IMR-90 (cell line): ENCODE results near the gene WDR90. TPM values are rescaled to one million over a fixed set of nuclear protein-coding genes. Genes with fewer than 3 reads are reported as not detected.

ENCODE experiments used
- ATAC-seq: fragments of 200-7000 bp; cut with Tn5 transposase; 2 replicates; pipeline ENCODE4 v1.9.1; 2020; ENCODE audit warnings: low read depth, mild to moderate bottlenecking, moderate library complexity
- BruUV-seq: library from RNA; stranded (reverse); fragments of 400-500 nt; replicated peaks from 2 replicates; lab custom pipeline; 2021; lab: Mats Ljungman, UMichigan
- CTCF ChIA-PET: fragments of 300-600 bp; formaldehyde crosslinking; extraction: SDS; loops from one replicate; lab custom pipeline; 2021; ENCODE audit warnings: antibody characterized with exemption; lab: Yijun Ruan, JAX
- POLR2A ChIA-PET: fragments of 300-600 bp; sonication (Branson Sonifier 250); formaldehyde crosslinking; loops from one replicate; lab custom pipeline; 2022; ENCODE audit warnings: antibody characterized with exemption; ENCODE audit not compliant: unreplicated experiment; lab: Charles Lee
- DNase-seq: peaks from one replicate; pipeline ENCODE4 v3.0.0; 2013
- H2AFZ ChIP-seq: replicated peaks from 2 replicates; pipeline ENCODE3; 2013; ENCODE audit warnings: low read length, mild to moderate bottlenecking; ENCODE audit not compliant: poor library complexity
- H2AK5ac ChIP-seq: 2 replicates; pipeline ENCODE4 v1.6.1; 2013; ENCODE audit warnings: low read depth, low read length, inconsistent platforms
- H2AK9ac ChIP-seq: replicated peaks from 2 replicates; pipeline ENCODE3; 2013; ENCODE audit warnings: mild to moderate bottlenecking, low read depth, low read length, moderate library complexity; ENCODE audit not compliant: poor library complexity
- H2BK120ac ChIP-seq: 2 replicates; pipeline ENCODE4 v1.6.1; 2013; ENCODE audit warnings: low read depth, low read length, inconsistent platforms
- H2BK15ac ChIP-seq: 3 replicates; pipeline ENCODE4 v1.6.1; 2013; ENCODE audit warnings: low read depth, low read length, inconsistent platforms
- H2BK20ac ChIP-seq: 2 replicates; pipeline ENCODE4 v1.6.1; 2013; ENCODE audit warnings: low read depth, mild to moderate bottlenecking, inconsistent platforms, low read length, moderate library complexity
- H2BK5ac ChIP-seq: 2 replicates; pipeline ENCODE4 v1.6.1; 2013; ENCODE audit warnings: mild to moderate bottlenecking, low read depth, low read length, inconsistent platforms; ENCODE audit not compliant: poor library complexity, severe bottlenecking
- H3K14ac ChIP-seq: replicated peaks from 2 replicates; pipeline ENCODE4 v1.6.1; 2013; ENCODE audit warnings: low read depth, low read length, inconsistent platforms
- H3K18ac ChIP-seq: 2 replicates; pipeline ENCODE4 v1.6.1; 2013; ENCODE audit warnings: low read depth, low read length, control low read depth
- H3K23ac ChIP-seq: 2 replicates; pipeline ENCODE4 v1.6.1; 2013; ENCODE audit warnings: low read depth, low read length, inconsistent platforms
- H3K27ac ChIP-seq: 2 replicates; pipeline ENCODE4 v1.5.1; 2013; ENCODE audit warnings: mild to moderate bottlenecking, control low read depth, low read length; ENCODE audit not compliant: insufficient read depth
- H3K27me3 ChIP-seq: 2 replicates; pipeline ENCODE4 v1.6.1; 2013; ENCODE audit warnings: low read length; ENCODE audit not compliant: control insufficient read depth, insufficient read depth
- H3K36me3 ChIP-seq: 2 replicates; pipeline ENCODE4 v1.6.1; 2013; ENCODE audit warnings: low read length, mixed read lengths; ENCODE audit not compliant: control insufficient read depth, insufficient read depth
- H3K4ac ChIP-seq: 2 replicates; pipeline ENCODE4 v1.6.1; 2013; ENCODE audit warnings: low read depth, low read length, inconsistent platforms
- H3K4me1 ChIP-seq: 2 replicates; pipeline ENCODE4 v1.6.1; 2013; ENCODE audit warnings: low read length, mixed read lengths; ENCODE audit not compliant: control insufficient read depth, insufficient read depth
- H3K4me2 ChIP-seq: 2 replicates; pipeline ENCODE4 v1.6.1; 2013; ENCODE audit warnings: low read depth, mild to moderate bottlenecking, control low read depth, low read length, moderate library complexity
- H3K4me3 ChIP-seq: 2 replicates; pipeline ENCODE4 v1.5.1; 2013; ENCODE audit warnings: low read depth, mild to moderate bottlenecking, control low read depth, low read length, moderate library complexity; ENCODE audit not compliant: insufficient read depth
- H3K56ac ChIP-seq: 2 replicates; pipeline ENCODE4 v1.6.1; 2013; ENCODE audit warnings: low read length, inconsistent platforms; ENCODE audit not compliant: insufficient read depth; ENCODE audit errors: extremely low read depth
- H3K79me1 ChIP-seq, 2 experiments: 2 replicates each; pipeline ENCODE4 v1.6.1; 2013; ENCODE audit warnings: low read length in 2 of 2, inconsistent platforms in 1 of 2, low read depth in 1 of 2
- H3K9ac ChIP-seq: 2 replicates; pipeline ENCODE4 v1.6.1; 2013; ENCODE audit warnings: low read depth, low read length, control low read depth
- H3K9me1 ChIP-seq: 2 replicates; pipeline ENCODE4 v1.6.1; 2013; ENCODE audit warnings: low read length, inconsistent platforms; ENCODE audit not compliant: insufficient read depth
- H3K9me3 ChIP-seq: 2 replicates; pipeline ENCODE4 v1.6.1; 2013; ENCODE audit warnings: low read length; ENCODE audit not compliant: control insufficient read depth, insufficient read depth
- H4K20me1 ChIP-seq: 2 replicates; pipeline ENCODE4 v1.6.1; 2013; ENCODE audit warnings: low read length, inconsistent platforms; ENCODE audit not compliant: insufficient read depth
- H4K5ac ChIP-seq: 2 replicates; pipeline ENCODE4 v1.6.1; 2013; ENCODE audit warnings: mild to moderate bottlenecking, low read depth, low read length, control low read depth
- H4K8ac ChIP-seq, 2 experiments: 2 replicates each; pipeline ENCODE4 v1.6.1; 2013; ENCODE audit warnings: low read depth in 2 of 2, low read length in 2 of 2, control low read depth in 1 of 2, inconsistent platforms in 1 of 2
- H4K91ac ChIP-seq: 2 replicates; pipeline ENCODE4 v1.6.1; 2013; ENCODE audit warnings: low read depth, low read length, inconsistent platforms; ENCODE audit not compliant: insufficient read depth
- BHLHE40 ChIP-seq: fragments of 150-350 bp; IDR thresholded peaks from 2 replicates; pipeline ENCODE4 v1.6.1; 2016; ENCODE audit warnings: mild to moderate bottlenecking, low read depth, low read length
- CEBPB ChIP-seq: IDR thresholded peaks from 2 replicates; pipeline ENCODE4 v1.6.1; 2012; ENCODE audit warnings: low read depth, low read length, improper control_type of control experiment
- MAZ ChIP-seq: IDR thresholded peaks from 2 replicates; pipeline ENCODE4 v1.6.1; 2012; ENCODE audit warnings: low read depth, mild to moderate bottlenecking, low read length, improper control_type of control experiment, moderate library complexity, borderline replicate concordance
- RCOR1 ChIP-seq: IDR thresholded peaks from 2 replicates; pipeline ENCODE4 v1.6.1; 2012; ENCODE audit warnings: mild to moderate bottlenecking, low read length, improper control_type of control experiment; ENCODE audit not compliant: insufficient replicate concordance
- RFX5 ChIP-seq: IDR thresholded peaks from 2 replicates; pipeline ENCODE4 v1.8.0; 2012; ENCODE audit warnings: low read depth, mild to moderate bottlenecking, low read length, moderate library complexity
- WGBS, 2 experiments: methylation state at CpG; one replicate each; pipeline versions ENCODE4 v1.1.5 to v1.1.7; 2013; ENCODE audit warnings: missing lambda C conversion rate in 2 of 2; ENCODE audit not compliant: insufficient read length in 1 of 2; ENCODE audit errors: extremely low coverage in 2 of 2; 5-methylcytosine and 5-hydroxymethylcytosine counted together
- dilution Hi-C: fragments of 300-500 bp; cut with HindIII; formaldehyde crosslinking; loops from one replicate; pipeline ENCODE4 v1.14.3; 2018; ENCODE audit warnings: low sequenced_read_pairs; ENCODE audit not compliant: unreplicated experiment
- in situ Hi-C: fragments of 300-500 bp; cut with MboI; formaldehyde crosslinking; loops from 3 replicates; pipeline ENCODE4 v1.14.3; 2019; ENCODE audit warnings: low sequenced_read_pairs, inconsistent platforms, mixed read lengths
- intact Hi-C: fragments of 100-400 bp; cut with micrococcal nuclease; formaldehyde crosslinking; loops from 2 replicates; pipeline ENCODE4 v1.10.0; 2022
- polyA plus RNA-seq, 3 experiments: library from polyadenylated mRNA; depleted of rRNA; stranded (reverse); fragments of >200 nt; gene quantifications; 2 replicates each; pipeline ENCODE4 v1.2.3, GENCODE V29; 2012; ENCODE audit warnings: low replicate concordance in 1 of 3
- total RNA-seq: library from RNA; depleted of rRNA; stranded (reverse); fragments of >200 nt; gene quantifications from 2 replicates; pipeline ENCODE4 v1.2.3, GENCODE V29; 2012
- TF ChIP-seq, protein P1 (sequence below): fragments of 150-350 bp; IDR thresholded peaks from 2 replicates; pipeline ENCODE4 v1.6.1; 2017; ENCODE audit warnings: mild to moderate bottlenecking, antibody characterized with exemption, low read length, low read depth
- TF ChIP-seq, protein P2 (sequence below): conservative IDR thresholded peaks from 2 replicates; pipeline ENCODE4 v1.5.1; 2012; ENCODE audit warnings: mild to moderate bottlenecking, low read depth, low read length, improper control_type of control experiment
- TF ChIP-seq, protein P3 (sequence below): fragments of 150-350 bp; IDR thresholded peaks from 2 replicates; pipeline ENCODE4 v1.6.1; 2016; ENCODE audit warnings: low read depth, mild to moderate bottlenecking, low read length, moderate library complexity, borderline replicate concordance

WDR90 gene
- total and polyA plus RNA-seq, 2 of the 4 experiments (the other 2 are of a cell fraction) = 1.4 to 18.7 TPM

DNA sequence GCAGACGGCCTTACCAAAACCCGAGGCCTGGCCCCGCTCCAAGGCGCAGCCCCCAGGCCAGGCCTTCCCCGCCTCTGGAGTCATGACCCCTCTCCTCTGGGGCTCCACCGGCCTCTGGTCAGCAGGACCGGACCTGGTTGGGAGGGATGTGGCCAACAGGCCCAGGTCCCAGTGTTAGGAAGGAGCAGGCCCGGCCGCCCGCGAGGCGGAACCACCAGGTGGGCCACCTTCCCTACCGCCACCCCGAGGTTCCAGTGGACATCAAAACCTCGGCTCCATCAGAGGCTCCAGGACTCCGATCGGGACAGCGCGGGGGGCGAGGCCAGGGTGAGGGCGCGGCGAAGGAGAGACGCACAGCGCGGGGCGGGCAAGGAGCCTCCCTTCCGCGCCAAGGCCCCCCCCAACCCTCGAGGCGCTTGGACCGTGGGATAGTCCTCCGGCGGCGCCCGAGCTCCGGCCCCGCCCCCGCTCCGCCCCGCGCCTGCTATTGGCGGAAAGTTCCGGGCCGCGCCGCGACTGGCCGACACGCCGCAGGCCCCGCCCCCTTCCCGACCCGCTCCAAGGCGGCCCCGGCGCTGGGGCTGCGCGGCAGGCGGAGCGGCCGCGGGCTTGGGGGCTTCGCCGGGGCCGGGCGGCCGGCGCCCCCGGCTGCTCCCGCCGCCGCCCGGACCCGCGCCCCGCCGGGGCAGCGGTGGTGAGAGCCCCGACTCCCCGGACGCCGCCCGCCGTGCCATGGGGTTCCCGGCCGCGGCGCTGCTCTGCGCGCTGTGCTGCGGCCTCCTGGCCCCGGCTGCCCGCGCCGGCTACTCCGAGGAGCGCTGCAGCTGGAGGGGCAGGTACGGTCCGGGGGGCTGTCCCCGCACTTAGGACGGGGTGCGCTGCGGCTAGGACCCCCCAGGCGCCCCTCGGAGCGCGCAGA, 65.7 kb downstream of the WDR90 start, which contains the start of gene METRN:
METRN (plus strand) TSS at position 561 of the 919 bp plus-strand sequence; CDS start at position 733, 172 bp downstream.
- H3K9ac ChIP-seq = peak within 1 kb of the TSS; percentile 51; the same call in 1 of the 2 replicates
- dilution Hi-C loops (no loop called here), in situ Hi-C loops (loop anchor here (5.0 to 25.0 kb wide), 2 partner anchors 72 to 347 kb away; partner anchors contain the start of genes CHTF18, RPUSD1 and SSTR5), intact Hi-C loops (loop anchor here (5.0 kb wide), 1 partner anchor 267 kb away; the partner anchor contains the start of gene SOX8)
- BruUV-seq = no TSS peak
- H4K20me1 ChIP-seq = peaks cover 7% of the 10 kb centered on the region
- no peak within 1 kb of the TSS for H2BK120ac ChIP-seq
- H3K4me3 ChIP-seq = peak within 1 kb of the TSS; percentile 70
- no peak within 1 kb of the TSS for H3K14ac ChIP-seq
- peak within 1 kb of the TSS; percentile 42; the same call in 1 of the 2 replicates for H2AK5ac ChIP-seq
- H3K27me3 ChIP-seq = no peaks in the 10 kb centered on the region
- 0 out of 2 replicates have a peak within 1 kb of the TSS, but pooled peaks have one; percentile 52 for H3K4ac ChIP-seq
- H2AK9ac ChIP-seq = peak within 1 kb of the TSS; percentile 85
- peak within 1 kb of the TSS; percentile 31; the same call in 1 of the 2 replicates for H3K23ac ChIP-seq
- H3K27ac ChIP-seq = no peak within 1 kb of the TSS; the same call in 1 of the 2 replicates
- H3K79me1 ChIP-seq = peaks cover 13 to 23% of the 10 kb centered on the region in 2 experiments
- peak within 1 kb of the TSS; percentile 90 for H3K4me2 ChIP-seq
- peaks cover 14% of the 10 kb centered on the region for H3K4me1 ChIP-seq
- H3K36me3 ChIP-seq = no peaks in the 10 kb centered on the region
- no peak within 1 kb of the TSS for H4K91ac ChIP-seq
- no peak within 1 kb of the TSS for H4K5ac ChIP-seq
- TF ChIP-seq, protein P1, sequence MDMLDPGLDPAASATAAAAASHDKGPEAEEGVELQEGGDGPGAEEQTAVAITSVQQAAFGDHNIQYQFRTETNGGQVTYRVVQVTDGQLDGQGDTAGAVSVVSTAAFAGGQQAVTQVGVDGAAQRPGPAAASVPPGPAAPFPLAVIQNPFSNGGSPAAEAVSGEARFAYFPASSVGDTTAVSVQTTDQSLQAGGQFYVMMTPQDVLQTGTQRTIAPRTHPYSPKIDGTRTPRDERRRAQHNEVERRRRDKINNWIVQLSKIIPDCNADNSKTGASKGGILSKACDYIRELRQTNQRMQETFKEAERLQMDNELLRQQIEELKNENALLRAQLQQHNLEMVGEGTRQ = no peak
- TF ChIP-seq CEBPB (no peak), MAZ (peak; percentile 52; the same call in 1 of the 2 replicates), RFX5 (no peak), BHLHE40 (no peak), RCOR1 (no peak)
- TF ChIP-seq, protein P2, sequence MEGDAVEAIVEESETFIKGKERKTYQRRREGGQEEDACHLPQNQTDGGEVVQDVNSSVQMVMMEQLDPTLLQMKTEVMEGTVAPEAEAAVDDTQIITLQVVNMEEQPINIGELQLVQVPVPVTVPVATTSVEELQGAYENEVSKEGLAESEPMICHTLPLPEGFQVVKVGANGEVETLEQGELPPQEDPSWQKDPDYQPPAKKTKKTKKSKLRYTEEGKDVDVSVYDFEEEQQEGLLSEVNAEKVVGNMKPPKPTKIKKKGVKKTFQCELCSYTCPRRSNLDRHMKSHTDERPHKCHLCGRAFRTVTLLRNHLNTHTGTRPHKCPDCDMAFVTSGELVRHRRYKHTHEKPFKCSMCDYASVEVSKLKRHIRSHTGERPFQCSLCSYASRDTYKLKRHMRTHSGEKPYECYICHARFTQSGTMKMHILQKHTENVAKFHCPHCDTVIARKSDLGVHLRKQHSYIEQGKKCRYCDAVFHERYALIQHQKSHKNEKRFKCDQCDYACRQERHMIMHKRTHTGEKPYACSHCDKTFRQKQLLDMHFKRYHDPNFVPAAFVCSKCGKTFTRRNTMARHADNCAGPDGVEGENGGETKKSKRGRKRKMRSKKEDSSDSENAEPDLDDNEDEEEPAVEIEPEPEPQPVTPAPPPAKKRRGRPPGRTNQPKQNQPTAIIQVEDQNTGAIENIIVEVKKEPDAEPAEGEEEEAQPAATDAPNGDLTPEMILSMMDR = no peak
- TF ChIP-seq, protein P3, sequence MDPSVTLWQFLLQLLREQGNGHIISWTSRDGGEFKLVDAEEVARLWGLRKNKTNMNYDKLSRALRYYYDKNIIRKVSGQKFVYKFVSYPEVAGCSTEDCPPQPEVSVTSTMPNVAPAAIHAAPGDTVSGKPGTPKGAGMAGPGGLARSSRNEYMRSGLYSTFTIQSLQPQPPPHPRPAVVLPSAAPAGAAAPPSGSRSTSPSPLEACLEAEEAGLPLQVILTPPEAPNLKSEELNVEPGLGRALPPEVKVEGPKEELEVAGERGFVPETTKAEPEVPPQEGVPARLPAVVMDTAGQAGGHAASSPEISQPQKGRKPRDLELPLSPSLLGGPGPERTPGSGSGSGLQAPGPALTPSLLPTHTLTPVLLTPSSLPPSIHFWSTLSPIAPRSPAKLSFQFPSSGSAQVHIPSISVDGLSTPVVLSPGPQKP = no peak
- H2AFZ ChIP-seq = peak within 1 kb of the TSS; percentile 86
- no peaks in the 10 kb centered on the region for H3K9me3 ChIP-seq
- ATAC-seq (peak; percentile 83), DNase-seq (peak; percentile 78)
- H2BK20ac ChIP-seq = 0 out of 2 replicates have a peak within 1 kb of the TSS, but pooled peaks have one; percentile 10
- ChIA-PET POLR2A (no interaction called here), CTCF (interaction anchor here (1.6 kb wide), 1 partner anchor 388 kb away, joined by 3 read pairs; no protein-coding TSS in a partner anchor)
- WGBS, 2 experiments = 7% methylated on average over 46 of the region's 108 CpGs; no CpG with 5 or more reads in 1 of the 2 experiments
- peak within 1 kb of the TSS in 1 of 2 experiments; percentile 77; a peak in 1 of 4 replicates for H4K8ac ChIP-seq
- H2BK5ac ChIP-seq = no peak within 1 kb of the TSS
- no peak within 1 kb of the TSS for H3K18ac ChIP-seq
- H2BK15ac ChIP-seq = no peak within 1 kb of the TSS
- no peak within 1 kb of the TSS for H3K56ac ChIP-seq
- H3K9me1 ChIP-seq = no peaks in the 10 kb centered on the region
